ENCODE measurements around the gene GPX4. TPM values are rescaled to one million over a fixed set of nuclear protein-coding genes. Genes with fewer than 3 reads are reported as not detected.

The GPX4 gene
- total and polyA plus RNA-seq, 10 of the 15 experiments (the other 5 are each of a cell fraction or from before 2014, with no cell fraction given), result 33.3 to 749 (median 297) TPM

- TF ChIP-seq CEBPZ (IDR thresholded peaks at IDR 0.05; ENCODE audit: low read depth, low read length) (no peak), PAX8 (IDR thresholded peaks at IDR 0.05) (no peak), ASH2L (IDR thresholded peaks at IDR 0.05; ENCODE audit: borderline replicate concordance, low read depth) (0 out of 2 replicates have a peak, but pooled peaks have one; percentile 68), NR2F1 (conservative IDR thresholded peaks at IDR 0.05) (peak; percentile 95), RELB (IDR thresholded peaks at IDR 0.05; ENCODE audit: low read depth) (peak; percentile 79), ESRRA (IDR thresholded peaks at IDR 0.05; ENCODE audit: low read length) (no peak; the same call in none of the 2 replicates), JUND (IDR thresholded peaks at IDR 0.05; ENCODE audit: low read depth, low read length) (peak; percentile 83; the same call in 1 of the 2 replicates), FOXK2 (IDR thresholded peaks at IDR 0.05) (peak; percentile 42; the same call in 1 of the 2 replicates), ZNF687 (IDR thresholded peaks at IDR 0.05) (0 out of 2 replicates have a peak, but pooled peaks have one; percentile 24), HCFC1 (IDR thresholded peaks at IDR 0.05; ENCODE audit: low read length) (no peak)
- TF ChIP-seq, protein P1, sequence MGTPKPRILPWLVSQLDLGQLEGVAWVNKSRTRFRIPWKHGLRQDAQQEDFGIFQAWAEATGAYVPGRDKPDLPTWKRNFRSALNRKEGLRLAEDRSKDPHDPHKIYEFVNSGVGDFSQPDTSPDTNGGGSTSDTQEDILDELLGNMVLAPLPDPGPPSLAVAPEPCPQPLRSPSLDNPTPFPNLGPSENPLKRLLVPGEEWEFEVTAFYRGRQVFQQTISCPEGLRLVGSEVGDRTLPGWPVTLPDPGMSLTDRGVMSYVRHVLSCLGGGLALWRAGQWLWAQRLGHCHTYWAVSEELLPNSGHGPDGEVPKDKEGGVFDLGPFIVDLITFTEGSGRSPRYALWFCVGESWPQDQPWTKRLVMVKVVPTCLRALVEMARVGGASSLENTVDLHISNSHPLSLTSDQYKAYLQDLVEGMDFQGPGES (IDR thresholded peaks at IDR 0.05), result 0 out of 2 replicates have a peak, but pooled peaks have one; percentile 6
These were observed 1.2 kb upstream of the GPX4 start (continued) for GRCh38 chr19:1102407-1103131.
